SK-N-SH treated with all-trans-retinoic acid at 6 μM for 48 hours (cell line): ENCODE data around the gene VSNL1.

Source experiments
- ATAC-seq: fragments of 200-7000 bp; cut with Tn5 transposase; 3 replicates; pipeline ENCODE4 v1.9.1; 2020; ENCODE audit warnings: mild to moderate bottlenecking, moderate library complexity
- ARNTL ChIP-seq: fragments of 450-650 bp; formaldehyde crosslinking; IDR thresholded peaks from 2 replicates; pipeline ENCODE4 v1.5.0; 2020; ENCODE audit warnings: low read depth, mild to moderate bottlenecking, moderate library complexity, borderline replicate concordance
- BACH2 ChIP-seq: fragments of 250-450 bp; sonication (Bioruptor Pico); IDR thresholded peaks from 2 replicates; pipeline ENCODE4 v1.9.0; 2021; ENCODE audit warnings: mild to moderate bottlenecking, borderline replicate concordance
- CREB5 ChIP-seq: fragments of 250-450 bp; sonication (Bioruptor Pico); IDR thresholded peaks from 2 replicates; pipeline ENCODE4 v1.5.1; 2020; ENCODE audit warnings: low read depth, mild to moderate bottlenecking, moderate library complexity
- CSDC2 ChIP-seq: fragments of 250-450 bp; sonication (Bioruptor Pico); IDR thresholded peaks from 2 replicates; pipeline ENCODE4 v1.5.0; 2020; ENCODE audit warnings: mild to moderate bottlenecking, moderate library complexity
- CSRNP3 ChIP-seq: fragments of 250-450 bp; sonication (Bioruptor Pico); IDR thresholded peaks from 2 replicates; pipeline ENCODE4 v1.5.1; 2021; ENCODE audit warnings: mild to moderate bottlenecking, moderate library complexity
- ESRRG ChIP-seq: fragments of 250-450 bp; sonication (Bioruptor Pico); IDR thresholded peaks from 2 replicates; pipeline ENCODE4 v1.6.1; 2021; ENCODE audit warnings: mild to moderate bottlenecking
- ISL1 ChIP-seq: fragments of 250-450 bp; sonication (Bioruptor Pico); IDR thresholded peaks from 2 replicates; pipeline ENCODE4 v2.1.2; 2022; ENCODE audit warnings: mild to moderate bottlenecking, moderate library complexity
- OSR1 ChIP-seq: fragments of 250-450 bp; sonication (Bioruptor Pico); IDR thresholded peaks from 2 replicates; pipeline ENCODE4 v1.8.0; 2022; ENCODE audit warnings: moderate library complexity, mild to moderate bottlenecking, inconsistent platforms
- PATZ1 ChIP-seq: fragments of 250-450 bp; sonication (Bioruptor Pico); IDR thresholded peaks from 2 replicates; pipeline ENCODE4 v1.8.0; 2020; ENCODE audit warnings: mild to moderate bottlenecking, moderate library complexity, borderline replicate concordance
- PPARA ChIP-seq: fragments of 250-450 bp; sonication (Bioruptor Pico); IDR thresholded peaks from 2 replicates; pipeline ENCODE4 v1.5.0; 2020; ENCODE audit warnings: mild to moderate bottlenecking, borderline replicate concordance
- RARB ChIP-seq: fragments of 250-450 bp; sonication (Bioruptor Pico); IDR thresholded peaks from 2 replicates; pipeline ENCODE4 v1.8.0; 2021; ENCODE audit warnings: mild to moderate bottlenecking, moderate library complexity
- SNAI2 ChIP-seq: fragments of 250-450 bp; sonication (Bioruptor Pico); IDR thresholded peaks from 2 replicates; pipeline ENCODE4 v1.5.0; 2020; ENCODE audit warnings: mild to moderate bottlenecking, moderate library complexity
- TCF4 ChIP-seq: fragments of 250-450 bp; sonication (Bioruptor Pico); IDR thresholded peaks from 2 replicates; pipeline ENCODE4 v1.8.0; 2021; ENCODE audit warnings: mild to moderate bottlenecking, moderate library complexity, borderline replicate concordance
- TOX ChIP-seq: fragments of 250-450 bp; sonication (Bioruptor Pico); IDR thresholded peaks from 2 replicates; pipeline ENCODE4 v1.8.0; 2021; ENCODE audit warnings: mild to moderate bottlenecking, moderate library complexity, borderline replicate concordance
- TSHZ2 ChIP-seq: fragments of 250-450 bp; sonication (Bioruptor Pico); IDR thresholded peaks from 2 replicates; pipeline ENCODE4 v1.5.0; 2020; ENCODE audit warnings: mild to moderate bottlenecking, moderate library complexity
- ZC3H10 ChIP-seq: fragments of 250-450 bp; sonication (Bioruptor Pico); IDR thresholded peaks from 2 replicates; pipeline ENCODE4 v1.5.1; 2021; ENCODE audit warnings: mild to moderate bottlenecking, moderate library complexity
- ZFP3 ChIP-seq: fragments of 250-450 bp; sonication (Bioruptor Pico); IDR thresholded peaks from 2 replicates; pipeline ENCODE4 v1.5.0; 2020; ENCODE audit warnings: mild to moderate bottlenecking, moderate library complexity
- ZFP30 ChIP-seq: fragments of 450-650 bp; formaldehyde crosslinking; IDR thresholded peaks from 2 replicates; pipeline ENCODE4 v1.5.0; 2022; ENCODE audit warnings: mild to moderate bottlenecking, moderate library complexity
- ZNF565 ChIP-seq: fragments of 450-650 bp; formaldehyde crosslinking; conservative IDR thresholded peaks from 2 replicates; pipeline ENCODE4 v1.5.0; 2020; ENCODE audit warnings: low read depth, mild to moderate bottlenecking, moderate library complexity
- ZNF70 ChIP-seq: fragments of 450-650 bp; formaldehyde crosslinking; IDR thresholded peaks from 2 replicates; pipeline ENCODE4 v1.5.0; 2020; ENCODE audit warnings: mild to moderate bottlenecking, moderate library complexity
- ZNF8 ChIP-seq: fragments of 450-650 bp; formaldehyde crosslinking; IDR thresholded peaks from 2 replicates; pipeline ENCODE4 v1.5.0; 2020; ENCODE audit warnings: mild to moderate bottlenecking, moderate library complexity

VSNL1 gene

GRCh38 chr2:17610521-17610920 lies 70.0 kb downstream of the VSNL1 start:
- 0 out of 3 replicates have a peak, but pooled peaks have one; percentile 36 for ATAC-seq
- no peak for TF ChIP-seq ZC3H10
- TF ChIP-seq ZFP30 (CRISPR knock-in tag): no peak
- peak; percentile 34; the same call in 1 of the 2 replicates for TF ChIP-seq ISL1

GRCh38 chr2:17611036-17611435 lies 70.5 kb downstream of the VSNL1 start:
- TF ChIP-seq ZNF70 (CRISPR knock-in tag) (no peak), CSRNP3 (no peak), PATZ1 (no peak), CSDC2 (no peak), PPARA (no peak), OSR1 (CRISPR knock-in tag) (no peak), ARNTL (CRISPR knock-in tag) (no peak), ZFP3 (CRISPR knock-in tag) (no peak), ZC3H10 (no peak)

GRCh38 chr2:17614174-17614930 lies 73.9 kb downstream of the VSNL1 start:
- TF ChIP-seq OSR1 (CRISPR knock-in tag): no peak
- TF ChIP-seq, all 23 proteins: peak for 0
- ATAC-seq: no peak

More at GRCh38 chr2:17611036-17611435, 70.5 kb downstream of the VSNL1 start:
- no peak for ATAC-seq

GRCh38 chr2:17615147-17615546 lies 74.7 kb downstream of the VSNL1 start:
- no peak for ATAC-seq

More at GRCh38 chr2:17615147-17615546, 74.7 kb downstream of the VSNL1 start:
- no peak for TF ChIP-seq ESRRG (CRISPR knock-in tag)
- TF ChIP-seq ZNF70 (CRISPR knock-in tag): no peak
- TF ChIP-seq PPARA: no peak
- TF ChIP-seq TSHZ2: no peak
- no peak for TF ChIP-seq ARNTL (CRISPR knock-in tag)
- no peak for TF ChIP-seq CSRNP3
- no peak for TF ChIP-seq ZFP30 (CRISPR knock-in tag)
- no peak for TF ChIP-seq ZNF8 (CRISPR knock-in tag)
- no peak for TF ChIP-seq SNAI2 (CRISPR knock-in tag)
- TF ChIP-seq ZFP3 (CRISPR knock-in tag): no peak
- no peak for TF ChIP-seq CSDC2
- TF ChIP-seq TCF4 (CRISPR knock-in tag): no peak
- no peak for TF ChIP-seq ISL1
- no peak for TF ChIP-seq BACH2 (CRISPR knock-in tag)
- no peak for TF ChIP-seq RARB (CRISPR knock-in tag)
- no peak for TF ChIP-seq ZNF565 (CRISPR knock-in tag)
- TF ChIP-seq TOX (CRISPR knock-in tag): no peak
- TF ChIP-seq PATZ1: no peak
- no peak for TF ChIP-seq CREB5 (CRISPR knock-in tag)
